ENCODE measurements around the gene P2RY11.

The P2RY11 gene

GRCh38 chr19:10116866-10117616 lies 5.5 kb downstream of the P2RY11 start:
- no peak for TF ChIP-seq CTCF (IDR thresholded peaks at IDR 0.05)

- no peak for TF ChIP-seq CTCF (IDR thresholded peaks at IDR 0.05)
These were observed 7.5 kb downstream of the P2RY11 start for GRCh38 chr19:10118960-10119359.

GRCh38 chr19:10120538-10121189 lies 9.2 kb downstream of the P2RY11 start:
- TF ChIP-seq CTCF (IDR thresholded peaks at IDR 0.05), result no peak

- no peak for TF ChIP-seq CTCF (IDR thresholded peaks at IDR 0.05)
These were observed 10.6 kb downstream of the P2RY11 start for GRCh38 chr19:10122045-10122444.

- no peak for TF ChIP-seq CTCF (IDR thresholded peaks at IDR 0.05)
These were observed 12.9 kb downstream of the P2RY11 start for GRCh38 chr19:10124429-10124828.

GRCh38 chr19:10126213-10126639 lies 14.7 kb downstream of the P2RY11 start:
- no peak for TF ChIP-seq CTCF (IDR thresholded peaks at IDR 0.05)

GRCh38 chr19:10132905-10133304 lies 21.4 kb downstream of the P2RY11 start:
- no peak for TF ChIP-seq CTCF (IDR thresholded peaks at IDR 0.05)
